GM19372 (cell line): ENCODE results near the gene DCAF10.
"Not testable (repeated sequence)": the region's sequence is repeated elsewhere in the genome, so short reads cannot be mapped to it uniquely, and the experiment has no call there.

ENCODE experiments used
- ATAC-seq: cut with Tn5 transposase; IDR thresholded peaks from one replicate; pipeline ENCODE4 v1.9.1; 2021; ENCODE audit warnings: mild to moderate bottlenecking, low read depth, moderate library complexity; ENCODE audit not compliant: unreplicated experiment

Gene DCAF10

GRCh38 chr9:37906312-37907239, 106.0 kb downstream of the DCAF10 start:
- ATAC-seq: no peak

DNA sequence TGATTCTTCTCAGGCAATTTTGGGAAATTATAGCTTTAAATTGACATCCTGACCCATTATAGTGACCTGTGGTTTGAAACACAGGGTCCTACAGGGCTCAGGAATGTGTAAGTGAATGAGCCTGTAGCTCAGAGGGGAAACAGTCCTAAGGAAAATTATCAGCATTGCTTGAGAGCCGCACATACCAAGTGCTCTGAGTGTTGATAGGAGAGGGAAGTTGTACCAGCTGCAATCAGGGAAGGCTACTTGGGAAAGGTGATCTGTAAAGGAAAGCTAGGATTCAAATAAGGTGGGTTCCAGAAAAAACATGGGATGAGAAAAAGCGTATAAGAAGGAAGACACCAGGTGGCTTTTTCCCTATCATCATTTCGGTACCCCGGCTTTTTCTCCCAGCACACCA, 107.7 kb downstream of the DCAF10 start:
- no peak for ATAC-seq

DNA sequence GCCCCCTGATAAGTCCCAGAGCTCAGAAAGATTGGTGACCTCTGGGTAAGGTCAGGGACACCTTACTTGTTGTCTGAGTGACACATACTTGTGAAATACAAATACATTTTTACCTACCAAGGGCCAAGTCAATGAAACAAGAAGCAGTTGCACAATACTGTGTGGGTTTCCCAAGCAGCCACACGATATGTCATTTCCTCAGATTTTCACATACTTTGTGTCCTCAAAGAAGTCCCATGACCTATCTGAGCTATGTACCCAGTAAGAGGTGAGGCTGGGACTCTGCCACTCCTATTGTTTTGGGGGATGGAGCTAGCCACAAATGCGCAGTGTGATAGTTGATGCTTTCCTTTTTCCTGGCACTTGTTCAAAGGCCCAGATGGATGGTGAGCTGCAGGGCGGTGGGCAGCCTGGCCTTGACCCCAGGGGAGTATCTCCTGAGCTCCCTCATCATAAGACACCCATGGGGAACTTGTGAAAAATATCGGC, 108.1 kb downstream of the DCAF10 start:
- ATAC-seq: no peak

DNA sequence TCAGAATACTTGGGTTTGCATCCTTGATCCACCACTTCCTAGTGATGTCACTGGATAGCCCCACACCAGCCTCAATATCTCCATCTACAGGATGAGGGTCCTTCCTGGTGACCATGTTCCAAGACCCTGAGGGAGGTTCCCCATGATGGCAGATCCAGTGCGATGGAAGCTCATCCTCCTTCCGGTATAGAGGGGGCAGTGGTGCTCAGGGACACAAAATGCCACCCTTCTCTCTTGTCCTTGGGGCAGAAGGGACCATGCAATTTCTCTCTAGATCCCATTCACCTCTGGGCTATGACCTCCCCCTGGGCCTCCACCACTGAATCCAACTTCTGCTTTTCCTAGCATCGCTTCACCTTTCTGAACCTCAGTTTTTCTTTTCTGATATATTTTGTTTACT, 108.7 kb downstream of the DCAF10 start:
- ATAC-seq: no peak

DNA sequence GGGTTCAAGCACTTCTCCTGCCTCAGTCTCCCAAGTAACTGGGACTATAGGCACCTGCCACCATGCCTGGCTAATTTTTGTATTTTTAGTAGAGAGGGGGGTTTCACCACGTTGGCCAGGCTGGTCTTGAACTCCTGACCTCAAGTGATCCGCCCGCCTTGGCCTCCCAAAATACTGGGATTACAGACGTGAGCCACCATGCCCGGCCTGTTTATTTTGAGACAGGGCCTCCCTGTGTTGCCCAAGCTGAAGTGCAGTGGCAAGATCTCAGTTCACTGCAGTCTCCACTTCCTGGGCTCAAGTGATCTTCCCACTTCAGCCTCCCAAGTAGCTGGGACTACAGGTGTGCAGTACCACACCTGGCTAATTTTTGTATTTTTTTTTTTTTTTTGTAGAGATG, 109.2 kb downstream of the DCAF10 start:
- ATAC-seq: not testable (repeated sequence)

- ATAC-seq: no peak
Observed at GRCh38 chr9:37910271-37910670, 109.7 kb downstream of the DCAF10 start.

DNA sequence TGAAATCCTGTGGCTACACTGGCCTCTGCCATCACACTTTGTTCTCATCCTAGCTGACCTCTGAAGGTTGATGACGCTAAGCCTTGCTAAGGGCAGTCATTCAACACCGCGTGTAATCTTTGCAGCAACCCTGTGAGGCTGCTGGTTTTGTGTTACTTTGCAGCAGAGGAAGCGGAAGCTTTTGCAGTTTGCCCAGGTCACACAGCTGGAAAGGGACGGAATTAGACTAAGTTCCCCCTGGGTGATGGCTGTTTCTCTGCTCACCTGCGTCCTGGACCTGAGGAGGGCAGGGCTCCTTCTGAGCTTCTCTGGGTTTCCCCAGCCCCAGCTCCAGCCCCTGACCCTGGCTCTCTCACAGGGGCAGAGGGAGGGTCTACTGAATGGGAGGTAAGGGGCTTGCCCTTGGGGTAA, 110.7 kb downstream of the DCAF10 start:
- ATAC-seq: no peak

DNA sequence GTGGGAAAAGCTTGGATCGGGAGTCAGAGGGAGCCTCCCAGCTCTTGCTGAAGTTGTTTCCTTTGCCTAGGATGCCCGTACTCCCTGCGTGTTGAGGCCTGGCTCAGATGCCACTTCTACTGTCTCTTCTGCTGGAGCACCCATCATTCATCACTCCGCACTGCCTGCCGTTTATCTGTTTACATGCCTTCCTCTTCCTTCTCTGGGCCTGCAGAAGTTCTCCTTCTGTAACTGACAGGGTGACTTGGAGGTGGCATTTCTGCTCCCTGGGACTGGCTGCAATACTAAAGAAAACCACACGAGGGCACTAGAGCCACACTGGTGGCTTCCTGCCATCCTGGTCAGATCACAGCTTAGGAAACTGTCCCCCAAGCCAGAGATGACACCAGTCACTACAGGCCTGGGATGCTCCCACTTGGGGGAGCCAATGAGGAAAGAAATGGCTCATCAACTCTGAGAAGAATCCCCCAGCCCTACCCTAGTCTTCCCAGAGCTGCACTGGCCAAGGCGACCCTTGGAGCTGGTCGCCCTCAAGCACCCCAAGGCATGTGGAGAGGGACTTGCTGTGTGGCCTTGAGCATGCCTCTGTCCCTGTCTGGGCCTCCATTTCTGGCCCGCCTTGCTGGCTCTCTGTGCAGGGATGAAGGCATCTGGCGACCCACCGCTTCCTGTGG, 113.0 kb downstream of the DCAF10 start:
- ATAC-seq: peak; percentile 73

GRCh38 chr9:37914154-37914551, 113.6 kb downstream of the DCAF10 start:
- no peak for ATAC-seq

DNA sequence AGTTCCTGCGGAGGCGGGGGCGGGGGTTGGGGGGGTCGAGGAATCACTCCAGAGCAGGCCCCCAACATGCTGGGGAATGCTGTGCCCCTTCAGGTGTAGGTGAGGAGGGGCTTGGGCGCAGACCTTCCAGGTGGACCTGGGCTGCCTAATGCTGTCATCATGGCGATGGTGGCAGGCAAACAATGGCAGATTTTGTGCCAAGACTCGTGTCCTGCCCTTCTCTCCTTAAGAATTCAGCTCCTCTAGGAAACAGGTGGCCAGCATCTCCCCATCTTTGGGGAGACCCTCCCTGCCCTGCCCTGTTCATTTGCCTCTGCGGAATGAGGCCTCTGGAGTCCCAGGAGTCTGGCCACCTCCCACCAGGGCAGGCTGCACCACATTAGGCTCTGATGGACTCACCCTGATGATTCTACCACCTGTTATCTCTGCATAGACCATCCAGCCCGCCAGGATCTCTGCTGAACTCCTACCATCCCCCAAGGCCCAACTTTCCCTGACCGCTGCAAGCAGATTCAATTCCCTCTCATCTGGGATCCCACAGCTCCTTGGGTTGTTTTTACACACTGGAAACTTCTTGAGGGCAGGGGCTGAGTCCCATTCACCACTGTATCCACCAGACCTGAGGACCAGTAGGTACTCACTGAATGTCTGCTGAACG, 114.2 kb downstream of the DCAF10 start:
- ATAC-seq: no peak

- no peak for ATAC-seq
Observed at GRCh38 chr9:37915911-37916470, 115.4 kb downstream of the DCAF10 start.

DNA sequence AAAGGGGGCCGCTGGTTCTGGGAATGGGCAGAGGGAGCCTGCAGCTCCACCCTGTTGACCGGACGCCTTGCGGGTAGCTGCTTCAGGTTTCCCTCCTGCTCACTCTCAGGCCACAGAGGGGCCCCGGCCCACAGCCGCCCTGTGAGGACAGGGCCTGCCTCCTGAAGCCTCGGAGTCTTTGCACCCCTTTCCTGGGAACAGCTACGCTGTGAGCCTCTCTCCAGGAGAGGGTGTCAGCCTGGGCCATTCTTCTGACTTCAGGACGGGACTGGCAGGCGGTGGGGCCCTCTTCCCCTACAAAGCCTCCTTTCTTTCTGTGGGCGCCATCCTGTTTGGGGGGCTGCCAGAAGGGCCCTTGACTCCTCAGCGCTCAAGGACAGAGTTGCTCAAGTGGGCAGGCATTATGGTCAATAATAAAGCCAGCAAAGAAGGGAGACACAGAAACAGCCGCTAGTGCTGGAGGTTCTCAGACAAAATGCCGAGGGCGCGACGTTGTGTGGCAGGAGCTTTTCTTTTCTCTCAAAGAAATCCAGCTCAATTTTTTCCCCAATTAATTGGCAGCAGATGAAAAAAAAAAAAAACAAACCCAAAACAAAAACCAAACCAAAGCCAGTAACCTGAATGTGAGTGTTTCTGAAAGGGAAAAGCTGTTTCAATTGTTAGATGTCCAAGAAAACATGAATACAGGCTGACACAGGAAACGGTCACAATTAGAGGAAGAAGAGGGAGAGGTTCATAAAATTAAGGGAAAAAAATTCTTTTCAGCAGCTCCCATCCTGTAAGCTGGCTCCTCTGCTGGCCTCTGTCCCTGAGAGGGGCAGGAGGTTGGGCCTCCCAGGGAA, 116.1 kb downstream of the DCAF10 start:
- no peak for ATAC-seq
